ENCODE measurements around the gene TIMM50. TPM values are rescaled to one million over a fixed set of nuclear protein-coding genes. Genes with fewer than 3 reads are reported as not detected.
"Not testable (repeated sequence)": the region's sequence is repeated elsewhere in the genome, so short reads cannot be mapped to it uniquely, and the experiment has no call there.

Gene TIMM50
- total RNA-seq, 2 donors from 2014 or later, result 30.4 to 50.8 TPM

DNA sequence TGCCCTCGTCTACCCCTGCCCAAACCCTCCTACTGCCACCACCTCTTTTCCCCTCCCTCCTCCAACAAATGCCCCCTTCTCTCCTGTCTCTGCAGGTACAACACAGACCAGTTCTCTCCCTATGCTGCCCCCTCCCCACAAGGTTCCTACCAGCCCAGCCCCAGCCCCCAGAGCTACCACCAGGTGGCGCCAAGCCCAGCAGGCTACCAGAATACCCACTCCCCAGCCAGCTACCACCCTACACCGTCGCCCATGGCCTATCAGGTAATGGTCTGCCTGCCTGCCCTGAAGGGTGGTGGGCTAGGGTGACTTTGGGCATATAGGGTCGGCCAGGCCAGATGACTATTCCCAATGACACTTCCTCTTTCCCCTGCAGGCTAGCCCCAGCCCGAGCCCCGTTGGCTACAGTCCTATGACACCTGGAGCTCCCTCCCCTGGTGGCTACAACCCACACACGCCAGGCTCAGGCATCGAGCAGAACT is 6.5 kb upstream of the TIMM50 start:
- TF ChIP-seq POLR2A (IDR thresholded peaks at IDR 0.05), result no peak
- TF ChIP-seq, protein P1, sequence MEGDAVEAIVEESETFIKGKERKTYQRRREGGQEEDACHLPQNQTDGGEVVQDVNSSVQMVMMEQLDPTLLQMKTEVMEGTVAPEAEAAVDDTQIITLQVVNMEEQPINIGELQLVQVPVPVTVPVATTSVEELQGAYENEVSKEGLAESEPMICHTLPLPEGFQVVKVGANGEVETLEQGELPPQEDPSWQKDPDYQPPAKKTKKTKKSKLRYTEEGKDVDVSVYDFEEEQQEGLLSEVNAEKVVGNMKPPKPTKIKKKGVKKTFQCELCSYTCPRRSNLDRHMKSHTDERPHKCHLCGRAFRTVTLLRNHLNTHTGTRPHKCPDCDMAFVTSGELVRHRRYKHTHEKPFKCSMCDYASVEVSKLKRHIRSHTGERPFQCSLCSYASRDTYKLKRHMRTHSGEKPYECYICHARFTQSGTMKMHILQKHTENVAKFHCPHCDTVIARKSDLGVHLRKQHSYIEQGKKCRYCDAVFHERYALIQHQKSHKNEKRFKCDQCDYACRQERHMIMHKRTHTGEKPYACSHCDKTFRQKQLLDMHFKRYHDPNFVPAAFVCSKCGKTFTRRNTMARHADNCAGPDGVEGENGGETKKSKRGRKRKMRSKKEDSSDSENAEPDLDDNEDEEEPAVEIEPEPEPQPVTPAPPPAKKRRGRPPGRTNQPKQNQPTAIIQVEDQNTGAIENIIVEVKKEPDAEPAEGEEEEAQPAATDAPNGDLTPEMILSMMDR (IDR thresholded peaks at IDR 0.05), result peak; percentile 48 to 76 (median 70)
- peaks cover 16 to 55% of the 10 kb centered on the region in 2 donors for H3K36me3 ChIP-seq (replicated peaks in 1 of 2; ENCODE audit: insufficient read depth in 1 of 2, low read depth in 2 of 2)
- DNase-seq (peak; percentile 45 to 67 (median 53)), ATAC-seq (peak; percentile 55)
- no peaks in the 10 kb centered on the region for H3K27me3 ChIP-seq
- H3K4me3 ChIP-seq, result no peak overlapping the region
- H3K9me3 ChIP-seq, result no peaks in the 10 kb centered on the region
- no peak overlapping the region for H3K27ac ChIP-seq
- H3K4me1 ChIP-seq, result no peaks in the 10 kb centered on the region
- 60 to 61% methylated on average over 7 to 8 of the region's 9 CpGs for WGBS, 2 donors
- intact Hi-C loops (cut with DNase I), result loop anchor here (10.0 kb wide), 1 partner anchor 61 kb away; the partner anchor contains the start of gene EID2B

DNA sequence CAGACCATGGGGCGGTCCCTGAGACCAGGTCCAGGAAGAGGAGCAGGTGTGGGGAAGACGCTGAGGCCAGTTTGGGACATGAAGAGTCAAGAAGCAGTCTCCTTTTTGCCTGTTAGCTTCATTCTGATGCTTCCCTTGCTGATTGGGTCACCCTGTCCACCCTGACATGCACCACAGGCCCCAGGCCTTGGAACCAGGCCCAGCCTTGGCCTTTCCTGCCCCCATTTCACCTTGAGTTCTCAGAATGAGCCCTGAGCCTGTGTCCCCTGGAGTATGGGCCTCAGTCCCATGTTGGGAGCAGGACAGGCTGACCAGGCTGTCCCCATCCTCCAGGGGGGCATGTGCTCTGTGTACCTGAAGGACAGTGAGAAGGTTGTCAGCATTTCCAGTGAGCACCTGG is 4.9 kb upstream of the TIMM50 start:
- H3K4me1 ChIP-seq, result peaks cover 8% of the 10 kb centered on the region
- 90 to 96% methylated on average over 2 of the region's 2 CpGs for WGBS, 2 donors
- no peaks in the 10 kb centered on the region for H3K9me3 ChIP-seq
- peaks cover 13 to 39% of the 10 kb centered on the region in 2 donors for H3K36me3 ChIP-seq (replicated peaks in 1 of 2; ENCODE audit: insufficient read depth in 1 of 2, low read depth in 2 of 2)
- no peak for TF ChIP-seq POLR2A (IDR thresholded peaks at IDR 0.05)
- TF ChIP-seq, protein P1 (IDR thresholded peaks at IDR 0.05), result no peak
- no peak for ATAC-seq
- no peak overlapping the region for H3K4me3 ChIP-seq
- intact Hi-C loops (cut with DNase I), result loop anchor here (10.0 kb wide), 1 partner anchor 59 kb away; the partner anchor contains the start of gene EID2B
- H3K27me3 ChIP-seq, result no peaks in the 10 kb centered on the region
- no peak for DNase-seq
- H3K27ac ChIP-seq, result no peak overlapping the region

DNA sequence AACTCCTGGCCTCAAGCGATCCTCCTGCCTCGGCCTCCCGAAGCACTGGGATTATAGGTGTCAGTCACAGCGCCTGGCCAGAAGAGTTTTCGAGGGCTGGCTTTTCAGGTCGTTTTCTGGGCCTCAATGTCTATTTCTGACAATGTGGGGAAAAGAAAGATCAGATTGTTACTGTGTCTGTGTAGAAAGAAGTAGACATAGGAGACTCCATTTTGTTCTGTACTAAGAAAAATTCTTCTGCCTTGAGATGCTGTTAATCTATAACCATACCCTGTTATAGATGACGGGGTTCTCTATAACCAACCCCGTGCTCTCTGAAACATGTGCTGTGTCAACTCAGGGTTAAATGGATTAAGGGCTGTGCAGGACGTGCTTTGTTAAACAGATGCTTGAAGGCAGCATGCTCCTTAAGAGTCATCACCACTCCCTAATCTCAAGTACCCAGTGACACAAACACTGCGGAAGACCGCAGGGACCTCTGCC is 1.3 kb upstream of the TIMM50 start:
- not testable (repeated sequence) for H3K36me3 ChIP-seq (replicated peaks in 1 of 2; ENCODE audit: insufficient read depth in 1 of 2, low read depth in 2 of 2); H3K27me3 ChIP-seq; ATAC-seq; H3K4me3 ChIP-seq; DNase-seq; H3K9me3 ChIP-seq; H3K27ac ChIP-seq
- H3K4me1 ChIP-seq, result peaks cover 19% of the 10 kb centered on the region
- intact Hi-C loops (cut with DNase I), result loop anchor here (10.0 kb wide), 1 partner anchor 55 kb away; the partner anchor contains the start of gene EID2B
- WGBS, 2 donors, result 71 to 72% methylated on average over 11 of the region's 11 CpGs

DNA sequence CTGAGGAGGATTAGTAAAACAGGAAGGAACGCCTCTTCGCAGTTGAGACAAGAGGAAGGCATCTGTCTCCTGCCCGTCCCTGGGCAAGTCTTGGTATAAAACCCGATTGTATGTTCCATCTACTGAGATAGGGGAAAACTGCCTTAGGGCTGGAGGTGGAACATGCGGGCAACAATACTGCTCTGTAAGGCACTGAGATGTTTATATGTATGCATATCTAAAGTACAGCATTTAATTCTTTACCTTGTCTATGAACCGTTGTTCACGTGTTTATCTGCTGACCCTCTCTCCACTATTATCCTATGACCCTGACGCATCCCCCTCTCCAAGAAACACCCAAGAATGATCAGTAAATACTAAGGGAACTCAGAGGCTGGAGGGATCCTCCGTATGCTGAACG is 722 bp upstream of the TIMM50 start:
- Histone ChIP-seq H3K27me3 (no peaks in the 10 kb centered on the region), H3K27ac (peak overlapping the region in 3 of 4 donors; percentile 53 to 81 (median 80)), H3K4me1 (peaks cover 19% of the 10 kb centered on the region), H3K36me3 (replicated peaks in 1 of 2; ENCODE audit: insufficient read depth in 1 of 2, low read depth in 2 of 2) (peaks cover 0 to 3% of the 10 kb centered on the region in 2 donors), H3K9me3 (no peaks in the 10 kb centered on the region), H3K4me3 (no peak overlapping the region)
- ATAC-seq (no peak), DNase-seq (no peak)
- intact Hi-C loops (cut with DNase I), result loop anchor here (10.0 kb wide), 1 partner anchor 55 kb away; the partner anchor contains the start of gene EID2B
- no peak for TF ChIP-seq POLR2A (IDR thresholded peaks at IDR 0.05)
- TF ChIP-seq, protein P1 (IDR thresholded peaks at IDR 0.05), result no peak
- 42 to 44% methylated on average over 10 of the region's 10 CpGs for WGBS, 2 donors

DNA sequence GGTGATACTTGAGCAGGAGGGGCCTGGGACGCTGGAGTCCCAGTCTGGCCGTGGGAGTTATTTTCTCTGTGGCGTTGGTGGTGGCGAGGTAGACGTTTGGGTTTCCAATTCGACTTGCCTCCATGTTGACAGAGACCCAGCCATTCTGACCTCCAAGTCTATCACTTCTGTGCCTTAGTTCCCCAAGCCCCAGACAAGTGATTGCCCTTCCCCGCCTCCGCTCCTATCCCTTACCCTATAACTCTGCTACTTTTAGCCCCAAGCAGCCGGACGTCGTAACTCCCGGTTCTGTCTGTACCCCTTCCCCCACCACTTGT is 549 bp downstream of the TIMM50 start:
- 0 to 1% methylated on average over 12 of the region's 12 CpGs for WGBS, 2 donors
- Histone ChIP-seq H3K36me3 (replicated peaks in 1 of 2; ENCODE audit: insufficient read depth in 1 of 2, low read depth in 2 of 2) (peaks cover 0 to 4% of the 10 kb centered on the region in 2 donors), H3K4me1 (peaks cover 19% of the 10 kb centered on the region), H3K27me3 (no peaks in the 10 kb centered on the region), H3K9me3 (no peaks in the 10 kb centered on the region), H3K27ac (peak overlapping the region in 3 of 4 donors; percentile 53 to 81 (median 80)), H3K4me3 (peak overlapping the region; percentile 66 to 67)
- intact Hi-C loops (cut with DNase I), result no loop called here
- TF ChIP-seq, protein P1 (IDR thresholded peaks at IDR 0.05), result no peak
- TF ChIP-seq POLR2A (IDR thresholded peaks at IDR 0.05), result no peak
- DNase-seq (no peak), ATAC-seq (no peak)

All from body of pancreas (tissue), 4 donors.